Stimulated activated CD8-positive, alpha-beta memory T cell treated with anti-CD3 and anti-CD28 coated beads, Interleukin-4, amount 100 ng/mL, for 4 hours (primary cell): ENCODE results near the gene FAP.

Experiments used
- DNase-seq, 2 donors: peaks; one replicate each; pipeline ENCODE4 v3.0.0-alpha.2; 2020; ENCODE audit warnings: low read depth in 2 of 2, low spot score in 1 of 2

Gene FAP, protein sequence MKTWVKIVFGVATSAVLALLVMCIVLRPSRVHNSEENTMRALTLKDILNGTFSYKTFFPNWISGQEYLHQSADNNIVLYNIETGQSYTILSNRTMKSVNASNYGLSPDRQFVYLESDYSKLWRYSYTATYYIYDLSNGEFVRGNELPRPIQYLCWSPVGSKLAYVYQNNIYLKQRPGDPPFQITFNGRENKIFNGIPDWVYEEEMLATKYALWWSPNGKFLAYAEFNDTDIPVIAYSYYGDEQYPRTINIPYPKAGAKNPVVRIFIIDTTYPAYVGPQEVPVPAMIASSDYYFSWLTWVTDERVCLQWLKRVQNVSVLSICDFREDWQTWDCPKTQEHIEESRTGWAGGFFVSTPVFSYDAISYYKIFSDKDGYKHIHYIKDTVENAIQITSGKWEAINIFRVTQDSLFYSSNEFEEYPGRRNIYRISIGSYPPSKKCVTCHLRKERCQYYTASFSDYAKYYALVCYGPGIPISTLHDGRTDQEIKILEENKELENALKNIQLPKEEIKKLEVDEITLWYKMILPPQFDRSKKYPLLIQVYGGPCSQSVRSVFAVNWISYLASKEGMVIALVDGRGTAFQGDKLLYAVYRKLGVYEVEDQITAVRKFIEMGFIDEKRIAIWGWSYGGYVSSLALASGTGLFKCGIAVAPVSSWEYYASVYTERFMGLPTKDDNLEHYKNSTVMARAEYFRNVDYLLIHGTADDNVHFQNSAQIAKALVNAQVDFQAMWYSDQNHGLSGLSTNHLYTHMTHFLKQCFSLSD

GRCh38 chr2:162243294-162243693 is at the start of gene FAP:
Gene FAP, minus strand, starts transcription at chr2:162243445. Its CDS starts 118 bp downstream, at chr2:162243327.
- no peak for DNase-seq

- no peak for DNase-seq
These were observed 48.5 kb upstream of the FAP start for GRCh38 chr2:162291748-162292147.

- DNase-seq = no peak
These were observed 39.6 kb upstream of the FAP start for GRCh38 chr2:162282765-162283425.

- no peak for DNase-seq
These were observed 37.4 kb upstream of the FAP start for GRCh38 chr2:162280654-162281053.

- DNase-seq = no peak
These were observed 34.1 kb upstream of the FAP start for GRCh38 chr2:162277381-162277780.

- no peak for DNase-seq
These were observed 24.8 kb upstream of the FAP start for GRCh38 chr2:162267996-162268395.

- no peak for DNase-seq
These were observed 24.3 kb upstream of the FAP start for GRCh38 chr2:162267496-162267895.

GRCh38 chr2:162266460-162266760 is 23.2 kb upstream of the FAP start:
- no peak for DNase-seq

DNA sequence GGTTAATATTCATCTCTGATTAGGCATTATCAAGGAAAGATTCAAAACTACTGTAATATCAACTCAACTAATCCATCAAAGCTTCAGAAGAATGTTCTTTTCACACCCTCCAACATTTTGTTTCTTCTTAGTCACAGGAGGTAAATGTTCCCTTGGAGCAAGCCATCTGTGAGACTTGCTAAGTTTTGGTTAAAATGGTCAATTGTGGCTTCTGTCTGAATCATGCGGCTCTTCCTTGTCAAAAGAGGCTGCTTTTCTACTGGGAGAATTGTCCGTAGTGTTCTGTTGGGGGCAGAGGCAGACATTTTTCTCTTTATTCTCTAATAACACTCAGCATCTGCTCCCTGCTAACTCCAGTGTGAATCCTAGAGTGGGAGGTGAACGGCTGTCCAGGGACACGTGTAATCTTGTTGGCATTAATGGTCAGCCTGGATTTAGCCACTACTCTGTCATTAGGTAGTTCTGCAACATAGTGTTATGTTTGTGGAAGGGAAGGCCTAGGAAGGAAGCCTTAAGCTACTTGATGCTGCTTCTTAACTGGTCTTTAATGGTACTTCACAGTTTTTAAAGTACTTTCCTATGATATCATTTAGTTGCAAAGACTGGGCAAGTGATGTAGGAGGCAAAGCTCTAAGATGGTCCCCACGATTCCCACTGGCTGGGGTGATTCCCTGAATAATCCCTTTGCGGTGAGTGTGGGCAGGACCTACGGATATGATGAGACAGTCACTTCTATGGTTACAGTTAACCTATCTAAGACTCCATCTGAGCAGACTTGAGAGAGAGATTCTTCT is 22.6 kb upstream of the FAP start:
- no peak for DNase-seq

DNA sequence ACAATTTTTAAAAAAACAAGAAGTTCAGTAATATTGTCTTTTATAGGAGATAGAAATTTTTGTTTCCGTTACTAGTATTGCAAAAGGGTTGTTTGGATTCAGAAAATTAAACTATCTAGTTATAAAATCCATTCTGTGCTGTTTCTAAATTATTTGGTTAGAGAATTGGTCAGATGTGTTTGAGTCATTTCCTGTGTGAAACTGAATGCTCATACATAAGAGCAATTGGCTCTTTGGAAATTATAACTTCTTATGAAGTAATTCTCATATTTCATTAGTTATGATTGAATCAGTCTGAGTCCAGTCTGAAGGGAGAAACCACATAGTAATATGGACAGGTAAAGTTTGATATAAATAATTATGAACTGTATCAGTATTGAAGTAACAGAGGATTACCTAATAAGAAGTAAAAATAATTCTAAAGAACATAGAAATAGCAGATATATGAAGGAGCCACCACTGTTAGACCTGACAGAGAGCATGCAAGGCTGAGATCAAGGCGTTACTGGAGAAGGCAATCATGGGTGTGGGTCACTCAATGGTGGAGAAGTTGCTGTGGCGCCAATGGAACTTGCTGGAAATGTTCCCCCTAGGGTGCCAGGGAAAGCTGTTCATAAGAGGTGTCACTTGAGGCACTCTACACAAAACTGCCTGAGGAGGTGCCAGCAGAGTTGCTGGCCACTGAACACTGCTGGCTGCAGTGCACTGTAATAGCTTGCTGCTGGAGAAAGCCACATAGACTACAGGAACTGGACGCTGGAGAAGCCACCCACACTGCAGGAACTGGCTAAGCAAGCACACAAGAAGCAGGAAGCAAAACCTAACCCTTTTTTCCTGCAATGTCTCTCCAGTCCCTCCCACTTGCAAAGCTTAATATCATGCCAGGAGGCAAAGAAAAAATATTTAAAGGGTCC is 18.0 kb upstream of the FAP start:
- DNase-seq = no peak

- no peak for DNase-seq
These were observed 15.4 kb upstream of the FAP start for GRCh38 chr2:162258686-162259085.

DNA sequence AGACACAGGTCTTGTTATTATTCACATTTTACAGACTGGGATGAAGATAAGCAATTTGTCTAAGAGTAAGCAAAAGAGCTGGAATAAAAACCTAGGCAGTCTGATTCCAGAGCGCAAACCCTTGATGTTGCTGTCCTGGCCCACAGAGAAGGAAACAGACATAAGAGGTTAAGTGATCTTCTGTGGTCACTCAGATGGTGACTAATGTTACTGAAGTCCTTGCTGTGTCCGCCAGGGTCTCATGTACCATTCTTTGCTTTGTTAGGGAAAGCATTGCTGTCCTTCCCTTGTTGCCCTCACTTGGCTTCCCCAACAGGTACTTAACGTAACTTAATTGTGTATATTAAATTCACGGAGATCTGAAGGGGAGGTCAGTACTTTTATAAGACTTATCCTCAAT is 14.9 kb upstream of the FAP start:
- DNase-seq = no peak

GRCh38 chr2:162257425-162257824 is 14.2 kb upstream of the FAP start:
- no peak for DNase-seq

DNA sequence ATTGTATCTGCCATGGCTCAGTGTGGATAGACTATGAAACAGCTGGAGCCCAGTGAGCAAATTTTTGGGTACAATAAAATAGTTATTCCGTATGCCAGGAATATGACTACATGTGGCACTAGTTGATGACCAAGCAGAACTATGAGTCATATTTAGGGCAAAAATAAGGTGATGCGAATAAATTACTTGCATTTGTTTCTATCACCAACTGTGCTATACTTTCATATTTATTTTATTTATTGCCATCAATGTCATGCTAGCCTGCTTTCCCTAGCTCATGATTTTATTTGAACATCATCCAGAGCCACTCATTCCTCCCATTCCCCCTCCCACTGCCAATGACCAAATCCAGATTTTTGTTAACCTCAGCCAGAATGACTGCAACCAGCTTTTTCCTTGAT is 13.3 kb upstream of the FAP start:
- DNase-seq = no peak

DNA sequence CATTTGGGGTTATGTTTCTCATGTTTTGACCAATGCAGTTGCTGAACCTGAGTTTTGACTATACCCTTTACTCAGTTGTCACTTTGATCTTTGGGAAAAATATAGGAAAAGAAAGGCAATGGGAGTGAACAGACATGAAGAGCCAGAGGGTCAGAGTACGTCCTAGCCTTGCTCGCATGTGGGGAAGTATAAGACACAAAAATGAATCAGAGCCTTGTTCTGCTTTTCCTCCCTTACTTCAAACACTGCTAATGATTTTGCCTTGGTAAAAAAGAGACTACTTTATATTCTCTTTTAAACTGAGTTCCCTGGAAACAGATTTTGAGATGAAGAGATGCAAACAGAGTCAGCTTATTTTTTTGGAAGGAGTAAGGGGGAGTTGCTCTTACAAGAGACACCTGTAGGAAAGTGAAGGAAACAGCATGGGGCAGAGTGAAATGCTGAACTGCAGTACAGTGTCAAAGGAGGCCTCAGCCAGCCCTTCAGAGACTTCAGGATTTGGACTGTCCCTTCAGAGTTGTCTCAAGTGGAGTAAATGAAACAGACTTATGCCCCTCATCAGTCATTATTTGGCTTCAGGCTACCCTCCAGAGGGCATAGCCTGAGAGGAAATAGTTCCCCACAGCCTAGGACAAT is 11.1 kb upstream of the FAP start:
- DNase-seq = no peak

DNA sequence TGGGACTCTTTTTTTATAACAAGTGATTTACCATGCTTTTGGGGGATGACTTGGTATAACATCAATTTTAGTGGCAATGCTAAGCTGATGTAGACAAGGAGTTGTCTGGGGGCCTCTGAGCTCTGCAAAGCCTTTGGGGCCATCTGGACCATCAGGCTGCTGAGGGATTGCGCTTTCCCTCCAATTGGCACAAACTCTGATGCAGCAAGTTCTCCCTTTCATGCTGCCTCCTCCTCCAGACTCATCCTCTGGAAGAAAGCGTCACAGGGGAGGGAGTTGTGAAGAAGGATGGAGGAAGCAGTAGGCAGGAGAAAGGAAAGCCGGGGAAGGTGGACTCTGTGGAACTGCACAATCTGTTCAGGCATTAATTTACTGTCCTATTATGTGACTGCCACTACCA is 10.2 kb upstream of the FAP start:
- no peak for DNase-seq

GRCh38 chr2:162252153-162252552 is 8.9 kb upstream of the FAP start:
- DNase-seq = no peak

DNA sequence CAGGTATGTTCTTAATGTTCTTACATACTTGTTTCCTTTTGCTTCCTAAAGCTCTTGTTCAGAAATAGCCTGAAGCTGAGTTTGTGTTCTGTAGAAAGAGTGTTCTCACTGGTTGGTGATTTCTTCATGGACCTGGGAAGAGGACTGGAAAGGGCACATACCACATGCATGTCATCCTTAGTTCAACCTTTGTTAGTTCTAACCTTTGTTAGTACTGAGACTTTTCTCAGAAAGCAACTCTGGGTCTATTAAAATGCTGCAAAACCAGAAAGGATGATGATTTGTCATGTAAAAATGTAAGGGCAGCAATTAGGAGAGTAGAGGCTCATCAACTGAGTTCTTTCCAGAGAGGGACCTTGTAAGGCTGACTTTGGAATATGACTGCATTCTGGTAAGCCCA is 2.5 kb upstream of the FAP start:
- DNase-seq = no peak

GRCh38 chr2:162245061-162245460 is 1.8 kb upstream of the FAP start:
- no peak for DNase-seq

- no peak for DNase-seq
These were observed 1.3 kb upstream of the FAP start for GRCh38 chr2:162244541-162245031.
